IPS-11a (cell line): Measurements from ENCODE around the gene CD300LF.

ENCODE experiments used
- H3K4me3 ChIP-seq: one replicate; pipeline ENCODE4 v1.5.1; 2013; ENCODE audit warnings: low read depth, low read length, control low read depth

Gene CD300LF

GRCh38 chr17:74730491-74731346, 18.0 kb upstream of the CD300LF start:
- no peak overlapping the region for H3K4me3 ChIP-seq

GRCh38 chr17:74729866-74730265, 17.1 kb upstream of the CD300LF start:
- no peak overlapping the region for H3K4me3 ChIP-seq

GRCh38 chr17:74729368-74729767, 16.6 kb upstream of the CD300LF start:
- no peak overlapping the region for H3K4me3 ChIP-seq

- H3K4me3 ChIP-seq = no peak overlapping the region
Measured at GRCh38 chr17:74728702-74729075, 16.0 kb upstream of the CD300LF start.

- no peak overlapping the region for H3K4me3 ChIP-seq
Measured at GRCh38 chr17:74728033-74728701, 15.4 kb upstream of the CD300LF start.

- H3K4me3 ChIP-seq = no peak overlapping the region
Measured at GRCh38 chr17:74725111-74725510, 12.4 kb upstream of the CD300LF start.

GRCh38 chr17:74723891-74724290, 11.2 kb upstream of the CD300LF start:
- H3K4me3 ChIP-seq = no peak overlapping the region

- H3K4me3 ChIP-seq = no peak overlapping the region
Measured at GRCh38 chr17:74722782-74723181, 10.1 kb upstream of the CD300LF start.

GRCh38 chr17:74720506-74720905, 7.8 kb upstream of the CD300LF start:
- no peak overlapping the region for H3K4me3 ChIP-seq

GRCh38 chr17:74715144-74715543, 2.4 kb upstream of the CD300LF start:
- H3K4me3 ChIP-seq = no peak overlapping the region

- H3K4me3 ChIP-seq = no peak overlapping the region
Measured at GRCh38 chr17:74713171-74713755, 540 bp upstream of the CD300LF start.

- H3K4me3 ChIP-seq = no peak overlapping the region
Measured at GRCh38 chr17:74712301-74712700, 422 bp downstream of the CD300LF start.

GRCh38 chr17:74711058-74711824, 1.5 kb downstream of the CD300LF start:
- H3K4me3 ChIP-seq = no peak overlapping the region

GRCh38 chr17:74704544-74704943, 8.2 kb downstream of the CD300LF start:
- H3K4me3 ChIP-seq = no peak overlapping the region

- no peak overlapping the region for H3K4me3 ChIP-seq
Measured at GRCh38 chr17:74703311-74703710, 9.4 kb downstream of the CD300LF start.

GRCh38 chr17:74702116-74702871, 10.4 kb downstream of the CD300LF start:
- no peak overlapping the region for H3K4me3 ChIP-seq

GRCh38 chr17:74699236-74699635, 13.5 kb downstream of the CD300LF start:
- H3K4me3 ChIP-seq = no peak overlapping the region

- no peak overlapping the region for H3K4me3 ChIP-seq
Measured at GRCh38 chr17:74698069-74698468, 14.7 kb downstream of the CD300LF start.

GRCh38 chr17:74697515-74697914, 15.2 kb downstream of the CD300LF start:
- H3K4me3 ChIP-seq = no peak overlapping the region

- H3K4me3 ChIP-seq = no peak overlapping the region
Measured at GRCh38 chr17:74695629-74696028, 17.1 kb downstream of the CD300LF start.

- H3K4me3 ChIP-seq = no peak overlapping the region
Measured at GRCh38 chr17:74694081-74694480, 18.6 kb downstream of the CD300LF start.
